ENCODE measurements around the gene ZNF217.

GRCh38 chr20:53556267-53556897 lies 37.3 kb downstream of the ZNF217 start:
- TF ChIP-seq, protein P1, sequence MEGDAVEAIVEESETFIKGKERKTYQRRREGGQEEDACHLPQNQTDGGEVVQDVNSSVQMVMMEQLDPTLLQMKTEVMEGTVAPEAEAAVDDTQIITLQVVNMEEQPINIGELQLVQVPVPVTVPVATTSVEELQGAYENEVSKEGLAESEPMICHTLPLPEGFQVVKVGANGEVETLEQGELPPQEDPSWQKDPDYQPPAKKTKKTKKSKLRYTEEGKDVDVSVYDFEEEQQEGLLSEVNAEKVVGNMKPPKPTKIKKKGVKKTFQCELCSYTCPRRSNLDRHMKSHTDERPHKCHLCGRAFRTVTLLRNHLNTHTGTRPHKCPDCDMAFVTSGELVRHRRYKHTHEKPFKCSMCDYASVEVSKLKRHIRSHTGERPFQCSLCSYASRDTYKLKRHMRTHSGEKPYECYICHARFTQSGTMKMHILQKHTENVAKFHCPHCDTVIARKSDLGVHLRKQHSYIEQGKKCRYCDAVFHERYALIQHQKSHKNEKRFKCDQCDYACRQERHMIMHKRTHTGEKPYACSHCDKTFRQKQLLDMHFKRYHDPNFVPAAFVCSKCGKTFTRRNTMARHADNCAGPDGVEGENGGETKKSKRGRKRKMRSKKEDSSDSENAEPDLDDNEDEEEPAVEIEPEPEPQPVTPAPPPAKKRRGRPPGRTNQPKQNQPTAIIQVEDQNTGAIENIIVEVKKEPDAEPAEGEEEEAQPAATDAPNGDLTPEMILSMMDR (IDR thresholded peaks at IDR 0.05): no peak
- TF ChIP-seq POLR2A (IDR thresholded peaks at IDR 0.05): no peak

Data from right lobe of liver (tissue), 4 donors.